ENCODE results near the gene NKPD1. TPM values are rescaled to one million over a fixed set of nuclear protein-coding genes. Genes with fewer than 3 reads are reported as not detected.

The NKPD1 gene
- total and polyA plus RNA-seq, 4 donors: not detected

- no peak for DNase-seq (ENCODE audit: low spot score)
- H3K27ac ChIP-seq (ENCODE audit: low read depth in 1 of 2, low read length in 2 of 2): no peak overlapping the region
- H3K4me1 ChIP-seq (ENCODE audit: control insufficient read depth in 4 of 4, insufficient read depth in 4 of 4, low read length in 3 of 4): peaks cover 0 to 4% (median 0%) of the 10 kb centered on the region in 4 donors
- WGBS: 86% methylated on average over 16 of the region's 16 CpGs
- no peaks in the 10 kb centered on the region for H3K36me3 ChIP-seq (ENCODE audit: control insufficient read depth in 4 of 4, insufficient read depth in 3 of 4, low read depth in 1 of 4, low read length in 3 of 4)
- no peaks in the 10 kb centered on the region for H3K27me3 ChIP-seq (ENCODE audit: control insufficient read depth in 4 of 4, insufficient read depth in 4 of 4, low read length in 3 of 4)
- H3K9ac ChIP-seq (ENCODE audit: low read depth in 1 of 2, low read length in 2 of 2): no peak overlapping the region
- TF ChIP-seq TAF1 (conservative IDR thresholded peaks at IDR 0.05) (no peak), RXRA (IDR thresholded peaks at IDR 0.05) (no peak), JUND (IDR thresholded peaks at IDR 0.05) (no peak), HNF4G (IDR thresholded peaks at IDR 0.05) (no peak), FOXA1 (IDR thresholded peaks at IDR 0.05) (no peak), ZBTB33 (IDR thresholded peaks at IDR 0.05) (no peak), YY1 (IDR thresholded peaks at IDR 0.05) (no peak), GABPA (IDR thresholded peaks at IDR 0.05 in 1 of 2, conservative IDR thresholded peaks at IDR 0.05 in 1 of 2) (no peak)
- H3K4me3 ChIP-seq (ENCODE audit: low read depth in 1 of 3, low read length in 3 of 3): no peak overlapping the region
- H3K9me3 ChIP-seq (ENCODE audit: control insufficient read depth in 4 of 4, low read length in 3 of 4): no peaks in the 10 kb centered on the region
Observed at GRCh38 chr19:45168767-45169351, 8.1 kb upstream of the NKPD1 start.

- H3K27me3 ChIP-seq (ENCODE audit: control insufficient read depth in 4 of 4, insufficient read depth in 4 of 4, low read length in 3 of 4): no peaks in the 10 kb centered on the region
- H3K4me1 ChIP-seq (ENCODE audit: control insufficient read depth in 4 of 4, insufficient read depth in 4 of 4, low read length in 3 of 4): peaks cover 0 to 13% (median 3%) of the 10 kb centered on the region in 4 donors
- no peaks in the 10 kb centered on the region for H3K9me3 ChIP-seq (ENCODE audit: control insufficient read depth in 4 of 4, low read length in 3 of 4)
- no peak for DNase-seq (ENCODE audit: low spot score)
- 79% methylated on average over 14 of the region's 14 CpGs for WGBS
- TF ChIP-seq YY1 (IDR thresholded peaks at IDR 0.05): no peak
- TF ChIP-seq RXRA (IDR thresholded peaks at IDR 0.05): no peak
- TF ChIP-seq HNF4A (conservative IDR thresholded peaks at IDR 0.05): no peak
- TF ChIP-seq REST (IDR thresholded peaks at IDR 0.05): no peak
- TF ChIP-seq FOXA1 (IDR thresholded peaks at IDR 0.05): no peak
- TF ChIP-seq MAX (IDR thresholded peaks at IDR 0.05): no peak
- no peak for TF ChIP-seq FOXA2 (IDR thresholded peaks at IDR 0.05)
- TF ChIP-seq SP1 (IDR thresholded peaks at IDR 0.05): no peak
- no peak for TF ChIP-seq HNF4G (IDR thresholded peaks at IDR 0.05)
- no peak for TF ChIP-seq TAF1 (conservative IDR thresholded peaks at IDR 0.05)
- TF ChIP-seq CTCF (IDR thresholded peaks at IDR 0.05; ENCODE audit: low read depth, low read length, missing input control): no peak
- H3K36me3 ChIP-seq (ENCODE audit: control insufficient read depth in 4 of 4, insufficient read depth in 3 of 4, low read depth in 1 of 4, low read length in 3 of 4): no peaks in the 10 kb centered on the region
- no peak overlapping the region for H3K4me3 ChIP-seq (ENCODE audit: low read depth in 1 of 3, low read length in 3 of 3)
- no peak overlapping the region for H3K9ac ChIP-seq (ENCODE audit: low read depth in 1 of 2, low read length in 2 of 2)
- H3K27ac ChIP-seq (ENCODE audit: low read depth in 1 of 2, low read length in 2 of 2): no peak overlapping the region
Observed at GRCh38 chr19:45166723-45167252, 6.0 kb upstream of the NKPD1 start.
